Measurements from ENCODE around the gene CDH4. TPM values are rescaled to one million over a fixed set of nuclear protein-coding genes. Genes with fewer than 3 reads are reported as not detected.

CDH4 gene
- total and polyA plus RNA-seq, 11 donors = 0.04 to 0.54 (median 0.08) TPM; not detected in 1

GRCh38 chr20:61448386-61448785 lies 196.3 kb downstream of the CDH4 start:
- Histone ChIP-seq H3K9me3 (no peaks in the 10 kb centered on the region), H3K36me3 (no peaks in the 10 kb centered on the region), H3K27me3 (peaks cover 0 to 18% (median 3%) of the 10 kb centered on the region in 9 donors), H3K27ac (no peak overlapping the region), H3K4me1 (no peaks in the 10 kb centered on the region), H3K4me3 (no peak overlapping the region)
- TF ChIP-seq POLR2A (IDR thresholded peaks at IDR 0.05) = no peak
- TF ChIP-seq CTCF (IDR thresholded peaks at IDR 0.05) = no peak
- intact Hi-C loops (cut with DNase I) = no loop called here
- no peak for ATAC-seq
- WGBS, 4 donors = 70 to 79% (median 73%) methylated on average over 13 of the region's 13 CpGs
- DNase-seq = no peak

GRCh38 chr20:61449057-61449609 lies 197.1 kb downstream of the CDH4 start:
- no peak for ATAC-seq
- Histone ChIP-seq H3K27ac (no peak overlapping the region), H3K4me3 (no peak overlapping the region), H3K36me3 (no peaks in the 10 kb centered on the region), H3K9me3 (no peaks in the 10 kb centered on the region), H3K27me3 (peaks cover 0 to 16% (median 3%) of the 10 kb centered on the region in 9 donors), H3K4me1 (no peaks in the 10 kb centered on the region)
- 73 to 79% (median 76%) methylated on average over 8 of the region's 8 CpGs for WGBS, 4 donors
- DNase-seq = no peak
- no peak for TF ChIP-seq CTCF (IDR thresholded peaks at IDR 0.05)
- TF ChIP-seq POLR2A (IDR thresholded peaks at IDR 0.05) = no peak
- intact Hi-C loops (cut with DNase I) = no loop called here

GRCh38 chr20:61449916-61450315 lies 197.9 kb downstream of the CDH4 start:
- no peak overlapping the region for H3K27ac ChIP-seq
- TF ChIP-seq CTCF (IDR thresholded peaks at IDR 0.05) = no peak
- no peak for TF ChIP-seq POLR2A (IDR thresholded peaks at IDR 0.05)
- ATAC-seq (no peak), DNase-seq (no peak)
- intact Hi-C loops (cut with DNase I) = no loop called here
- H3K9me3 ChIP-seq = no peaks in the 10 kb centered on the region
- H3K36me3 ChIP-seq = no peaks in the 10 kb centered on the region
- no peak overlapping the region for H3K4me3 ChIP-seq
- peaks cover 0 to 16% (median 3%) of the 10 kb centered on the region in 9 donors for H3K27me3 ChIP-seq
- H3K4me1 ChIP-seq = no peaks in the 10 kb centered on the region
- WGBS, 4 donors = 65 to 73% (median 69%) methylated on average over 2 of the region's 2 CpGs

- Histone ChIP-seq H3K27me3 (peaks cover 0 to 20% (median 3%) of the 10 kb centered on the region in 9 donors), H3K9me3 (no peaks in the 10 kb centered on the region), H3K36me3 (no peaks in the 10 kb centered on the region), H3K27ac (no peak overlapping the region), H3K4me1 (no peaks in the 10 kb centered on the region), H3K4me3 (no peak overlapping the region)
- intact Hi-C loops (cut with DNase I) = no loop called here
- DNase-seq (no peak), ATAC-seq (no peak)
- WGBS, 4 donors = 75 to 82% (median 77%) methylated on average over 6 of the region's 6 CpGs
- TF ChIP-seq POLR2A (IDR thresholded peaks at IDR 0.05) = no peak
- TF ChIP-seq CTCF (IDR thresholded peaks at IDR 0.05) = no peak
Measured at GRCh38 chr20:61450549-61450948, 198.5 kb downstream of the CDH4 start.
